NCI-H510A (cell line): Measurements from ENCODE around the gene RBM17.
"Not testable (repeated sequence)": the region's sequence is repeated elsewhere in the genome, so short reads cannot be mapped to it uniquely, and the experiment has no call there.

Experiments used
- DNase-seq: peaks from one replicate; lab custom pipeline; 2025; lab: John Stamatoyannopoulos, UW

The RBM17 gene

DNA sequence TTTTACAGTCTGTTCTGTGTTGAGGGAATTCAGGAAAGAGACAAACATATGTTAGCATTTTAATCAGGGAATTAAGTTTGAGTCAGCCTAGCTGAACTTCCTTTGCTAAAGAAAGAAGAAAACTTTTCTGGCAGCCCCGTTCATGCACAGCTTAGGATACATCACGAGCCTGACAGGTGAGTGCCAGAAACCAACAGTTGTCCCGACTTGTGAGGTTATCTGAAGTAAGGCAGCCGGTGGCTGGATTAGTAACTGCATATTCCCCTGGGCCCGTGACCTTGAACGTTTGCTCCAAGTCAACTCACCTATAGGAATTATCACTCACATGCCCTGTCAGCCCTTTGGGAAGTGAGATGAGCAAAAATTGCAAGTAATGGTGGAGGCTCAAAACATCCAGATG lies 24.1 kb downstream of the RBM17 start:
- no peak for DNase-seq

- no peak for DNase-seq
Observed at GRCh38 chr10:6114299-6114698, 25.5 kb downstream of the RBM17 start.

GRCh38 chr10:6114805-6115341 lies 26.0 kb downstream of the RBM17 start:
- no peak for DNase-seq

DNA sequence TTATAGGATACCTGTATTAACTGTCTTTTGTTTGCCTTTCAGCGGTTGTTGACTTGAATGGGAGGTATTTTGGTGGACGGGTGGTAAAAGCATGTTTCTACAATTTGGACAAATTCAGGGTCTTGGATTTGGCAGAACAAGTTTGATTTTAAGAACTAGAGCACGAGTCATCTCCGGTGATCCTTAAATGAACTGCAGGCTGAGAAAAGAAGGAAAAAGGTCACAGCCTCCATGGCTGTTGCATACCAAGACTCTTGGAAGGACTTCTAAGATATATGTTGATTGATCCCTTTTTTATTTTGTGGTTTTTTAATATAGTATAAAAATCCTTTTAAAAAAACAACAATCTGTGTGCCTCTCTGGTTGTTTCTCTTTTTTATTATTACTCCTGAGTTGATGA lies 26.6 kb downstream of the RBM17 start:
- DNase-seq, result no peak

GRCh38 chr10:6115824-6116350 lies 27.1 kb downstream of the RBM17 start:
- DNase-seq, result no peak

DNA sequence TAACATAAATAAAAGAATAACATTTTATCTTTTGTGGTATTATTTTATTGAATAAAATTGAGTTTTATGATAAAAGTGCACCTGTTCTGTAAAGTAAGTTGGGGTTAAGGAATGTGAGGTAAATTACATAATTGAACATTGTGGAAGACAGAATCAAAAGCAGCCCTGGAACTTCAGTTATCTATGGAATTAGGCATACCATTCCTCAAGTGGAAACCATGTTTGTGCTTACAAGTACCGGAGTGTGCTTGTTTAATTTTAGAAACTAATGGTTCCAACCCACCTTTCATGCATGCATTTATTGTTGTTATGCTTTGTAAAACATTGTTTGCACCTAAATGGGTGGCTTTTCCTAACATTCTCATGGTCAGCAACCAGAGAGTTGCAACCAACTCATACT lies 28.0 kb downstream of the RBM17 start:
- no peak for DNase-seq

DNA sequence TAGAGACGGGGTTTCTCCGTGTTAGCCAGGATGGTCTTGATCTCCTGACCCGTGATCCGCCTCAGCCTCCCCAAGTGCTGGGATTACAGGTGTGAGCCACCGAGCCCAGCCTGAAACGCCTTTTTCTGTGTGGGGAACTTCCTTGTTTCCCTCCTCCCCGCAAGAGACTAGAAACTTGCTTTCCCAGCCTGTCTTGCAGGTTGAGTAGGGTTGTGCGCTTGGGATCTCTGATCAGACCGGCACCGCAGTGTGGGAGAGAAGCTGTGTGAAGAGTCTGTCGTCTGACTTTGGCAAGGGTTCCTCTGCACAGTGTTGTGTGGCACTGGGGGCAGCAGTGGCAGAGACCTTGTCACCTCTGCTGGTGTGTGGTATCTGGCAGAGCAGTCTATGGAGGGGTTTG lies 28.9 kb downstream of the RBM17 start:
- no peak for DNase-seq

DNA sequence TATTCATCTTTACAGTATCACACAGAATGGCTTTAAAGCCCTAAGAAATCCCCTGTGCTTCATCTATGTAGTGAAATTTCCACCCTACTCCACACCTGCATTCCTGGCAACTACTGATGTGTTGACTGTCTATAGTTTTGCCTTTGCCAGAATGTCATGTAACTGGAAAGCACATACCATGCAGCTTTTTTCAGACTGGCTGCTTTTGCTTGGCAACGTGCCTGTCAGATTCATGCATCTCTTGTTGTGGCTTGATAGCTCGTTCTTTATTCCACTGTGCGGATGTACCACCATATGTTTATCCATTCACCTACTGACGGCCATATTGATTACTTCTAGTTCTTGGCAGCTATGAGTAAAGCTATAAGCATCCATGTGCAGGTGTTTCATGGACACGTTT lies 30.6 kb downstream of the RBM17 start:
- DNase-seq, result no peak

DNA sequence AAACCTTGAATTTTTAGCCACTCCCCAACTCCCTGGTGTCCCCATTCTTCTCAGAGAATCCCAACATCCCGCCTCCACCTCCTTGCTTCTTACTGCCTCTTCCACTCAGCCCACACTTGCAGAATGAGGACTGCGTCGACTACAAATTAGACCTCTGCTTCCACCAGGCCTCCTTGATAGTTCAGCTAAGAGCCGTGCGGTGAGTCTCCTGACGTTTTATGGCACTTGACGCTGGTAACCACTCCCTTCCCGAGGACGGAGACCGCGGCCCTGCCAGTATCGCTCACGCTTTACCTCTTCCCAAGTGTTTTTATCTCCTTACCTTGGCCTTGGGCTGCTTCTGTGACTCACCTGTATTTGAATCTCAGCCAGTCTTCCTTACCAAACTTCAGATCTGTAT lies 31.1 kb downstream of the RBM17 start:
- DNase-seq, result no peak

- DNase-seq, result no peak
Observed at GRCh38 chr10:6120691-6121090, 31.9 kb downstream of the RBM17 start.

GRCh38 chr10:6121146-6121545 lies 32.3 kb downstream of the RBM17 start:
- DNase-seq, result no peak

GRCh38 chr10:6123532-6123931 lies 34.7 kb downstream of the RBM17 start:
- no peak for DNase-seq

DNA sequence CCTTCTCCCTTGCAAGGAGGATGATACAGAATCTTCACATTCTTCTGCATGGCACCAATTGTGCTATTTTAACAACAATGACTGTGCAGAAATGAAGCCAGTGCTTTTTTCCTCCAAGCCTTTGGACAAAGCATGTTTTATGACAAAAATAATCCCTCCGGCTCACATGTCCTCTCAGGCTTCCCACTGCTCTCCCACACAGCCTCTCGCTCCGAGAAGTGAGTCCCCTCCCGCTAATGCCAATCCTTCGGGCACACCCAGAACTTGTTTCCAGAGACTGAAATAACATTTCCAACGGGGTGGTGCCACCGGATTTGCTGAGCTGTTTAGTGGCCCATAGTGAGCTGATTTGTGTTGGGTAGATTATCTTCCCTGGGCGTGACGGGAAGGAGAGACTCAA lies 35.8 kb downstream of the RBM17 start:
- DNase-seq, result no peak

- DNase-seq, result not testable (repeated sequence)
Observed at GRCh38 chr10:6127461-6127860, 38.6 kb downstream of the RBM17 start.

GRCh38 chr10:6128087-6128486 lies 39.3 kb downstream of the RBM17 start:
- no peak for DNase-seq

GRCh38 chr10:6128591-6129251 lies 39.9 kb downstream of the RBM17 start:
- no peak for DNase-seq

GRCh38 chr10:6130848-6131470 lies 42.1 kb downstream of the RBM17 start:
- DNase-seq, result no peak

- no peak for DNase-seq
Observed at GRCh38 chr10:6133331-6134098, 44.7 kb downstream of the RBM17 start.

- DNase-seq, result no peak
Observed at GRCh38 chr10:6134099-6134823, 45.4 kb downstream of the RBM17 start.

- no peak for DNase-seq
Observed at GRCh38 chr10:6135039-6135438, 46.2 kb downstream of the RBM17 start.

- no peak for DNase-seq
Observed at GRCh38 chr10:6135589-6136168, 46.8 kb downstream of the RBM17 start.
